Thyroid gland (tissue), 4 donors: Measurements from ENCODE around the gene EMID1.
A peak's percentile ranks its signal among the peaks of the same experiment; 100 is the strongest.

Source experiments
- POLR2A ChIP-seq, 2 donors: fragments of 450-650 bp; IDR thresholded peaks; one replicate each; pipeline ENCODE4 v1.6.1; 2017; ENCODE audit warnings: antibody characterized with exemption in 2 of 2, mild to moderate bottlenecking in 2 of 2, moderate library complexity in 1 of 2
- TF ChIP-seq, protein P1 (sequence below), 6 experiments: fragments of 200-600 bp in 3 of 6; fragments of 450-650 bp in 3 of 6; sonication (generic) in 3 of 6; IDR thresholded peaks; one replicate each; pipeline ENCODE4 v1.5.1; 2016 to 2019; ENCODE audit warnings: antibody characterized with exemption in 6 of 6, mild to moderate bottlenecking in 2 of 6, inconsistent platforms in 1 of 6, moderate library complexity in 1 of 6

GRCh38 chr22:29306175-29306834 lies 100.6 kb downstream of the EMID1 start, which contains the start of gene GAS2L1:
- no peak for TF ChIP-seq POLR2A (IDR thresholded peaks at IDR 0.05)
- TF ChIP-seq, protein P1, sequence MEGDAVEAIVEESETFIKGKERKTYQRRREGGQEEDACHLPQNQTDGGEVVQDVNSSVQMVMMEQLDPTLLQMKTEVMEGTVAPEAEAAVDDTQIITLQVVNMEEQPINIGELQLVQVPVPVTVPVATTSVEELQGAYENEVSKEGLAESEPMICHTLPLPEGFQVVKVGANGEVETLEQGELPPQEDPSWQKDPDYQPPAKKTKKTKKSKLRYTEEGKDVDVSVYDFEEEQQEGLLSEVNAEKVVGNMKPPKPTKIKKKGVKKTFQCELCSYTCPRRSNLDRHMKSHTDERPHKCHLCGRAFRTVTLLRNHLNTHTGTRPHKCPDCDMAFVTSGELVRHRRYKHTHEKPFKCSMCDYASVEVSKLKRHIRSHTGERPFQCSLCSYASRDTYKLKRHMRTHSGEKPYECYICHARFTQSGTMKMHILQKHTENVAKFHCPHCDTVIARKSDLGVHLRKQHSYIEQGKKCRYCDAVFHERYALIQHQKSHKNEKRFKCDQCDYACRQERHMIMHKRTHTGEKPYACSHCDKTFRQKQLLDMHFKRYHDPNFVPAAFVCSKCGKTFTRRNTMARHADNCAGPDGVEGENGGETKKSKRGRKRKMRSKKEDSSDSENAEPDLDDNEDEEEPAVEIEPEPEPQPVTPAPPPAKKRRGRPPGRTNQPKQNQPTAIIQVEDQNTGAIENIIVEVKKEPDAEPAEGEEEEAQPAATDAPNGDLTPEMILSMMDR (IDR thresholded peaks at IDR 0.05) = peak; percentile 29 to 64 (median 50)
